8988T (cell line): ENCODE data around the gene NDUFA9.

ENCODE experiments used
- DNase-seq: peaks from one replicate; pipeline ENCODE4 v3.0.0; 2011

Gene NDUFA9

DNA sequence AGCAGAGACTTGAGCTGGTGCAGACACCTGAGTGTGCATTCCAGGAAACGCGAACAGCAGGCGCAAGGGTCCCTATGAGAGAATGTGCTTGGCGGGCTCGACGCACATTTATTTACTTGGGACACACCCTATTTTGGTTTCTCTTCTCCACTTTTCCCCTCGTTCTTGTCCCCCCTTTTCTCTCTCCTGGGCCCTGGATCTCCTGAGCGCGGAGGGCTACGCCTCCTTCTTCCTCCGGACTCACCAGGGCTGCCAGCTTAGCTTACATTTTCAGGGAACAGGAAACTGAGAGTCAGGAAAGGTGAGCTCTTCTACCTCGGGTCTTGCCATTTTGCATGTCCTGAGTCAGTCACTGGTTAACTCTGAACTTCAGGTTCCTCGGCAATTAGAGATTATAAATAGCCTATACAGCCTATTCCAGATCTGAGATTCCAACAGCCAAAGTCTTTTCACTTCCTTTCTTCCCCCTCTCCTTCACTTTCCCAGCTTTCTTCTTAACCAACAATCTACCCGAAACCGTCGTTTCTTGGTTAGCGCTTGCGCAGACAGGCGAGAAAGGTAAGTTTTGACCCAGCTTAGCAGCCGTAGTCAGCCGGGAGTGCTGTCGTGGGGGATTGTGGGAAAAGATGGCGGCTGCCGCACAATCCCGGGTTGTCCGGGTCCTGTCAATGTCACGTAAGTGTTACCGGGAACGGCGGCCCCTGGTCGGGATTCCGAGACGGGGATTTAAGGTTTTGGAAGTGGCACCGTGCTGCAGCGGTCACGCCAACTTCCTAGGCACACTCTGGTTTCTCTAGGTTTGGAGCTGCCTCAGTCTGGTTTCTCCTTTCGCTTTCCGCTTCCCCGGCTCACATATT is at the start of gene NDUFA9, which contains the start of gene AKAP3:
TSS of gene NDUFA9 (plus strand) at position 614 of the 857 bp plus-strand sequence. CDS start at position 627, 13 bp downstream.
TSS of gene AKAP3 (minus strand) at position 551 of the 857 bp plus-strand sequence. CDS start 10,855 bp downstream, outside the sequence.
- DNase-seq: peak; percentile 14

DNA sequence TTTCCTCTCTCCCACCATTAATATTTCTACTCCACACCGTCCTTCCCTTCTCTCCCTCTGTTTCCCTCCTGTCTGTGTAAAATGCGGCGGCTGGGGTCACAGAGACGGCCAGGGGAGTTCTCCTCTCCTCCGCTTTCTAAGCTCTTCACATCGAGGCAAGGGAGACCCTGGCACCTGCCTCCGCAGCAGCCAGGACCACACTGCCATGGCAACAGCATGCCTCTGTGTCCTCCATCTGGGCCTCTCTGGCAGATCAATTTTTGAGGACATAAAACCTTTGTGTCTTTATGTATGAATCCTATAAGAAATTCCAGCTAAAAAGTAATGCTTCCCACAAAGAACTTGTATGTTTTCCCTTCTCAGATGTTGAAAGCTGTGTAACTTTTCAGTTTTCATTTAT is 45.5 kb upstream of the NDUFA9 start:
- no peak for DNase-seq

DNA sequence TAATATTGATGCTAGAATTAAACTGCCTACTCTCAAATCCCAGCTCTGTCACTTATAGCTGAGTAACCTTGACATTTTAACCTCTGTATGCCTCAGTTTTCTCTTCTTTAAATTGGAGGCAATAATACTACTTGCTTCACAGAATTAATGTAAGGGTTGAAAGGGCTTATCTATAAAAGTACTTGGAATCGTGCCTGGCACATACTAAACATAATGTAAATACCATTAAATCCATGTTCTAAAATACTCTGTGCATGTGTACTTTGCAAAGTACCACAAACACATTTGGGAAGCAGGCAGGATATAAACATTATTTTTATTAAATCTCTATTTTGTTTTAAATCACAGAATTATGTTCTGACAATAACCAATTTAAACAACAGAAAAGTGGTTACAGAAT is 45.0 kb upstream of the NDUFA9 start:
- no peak for DNase-seq

DNA sequence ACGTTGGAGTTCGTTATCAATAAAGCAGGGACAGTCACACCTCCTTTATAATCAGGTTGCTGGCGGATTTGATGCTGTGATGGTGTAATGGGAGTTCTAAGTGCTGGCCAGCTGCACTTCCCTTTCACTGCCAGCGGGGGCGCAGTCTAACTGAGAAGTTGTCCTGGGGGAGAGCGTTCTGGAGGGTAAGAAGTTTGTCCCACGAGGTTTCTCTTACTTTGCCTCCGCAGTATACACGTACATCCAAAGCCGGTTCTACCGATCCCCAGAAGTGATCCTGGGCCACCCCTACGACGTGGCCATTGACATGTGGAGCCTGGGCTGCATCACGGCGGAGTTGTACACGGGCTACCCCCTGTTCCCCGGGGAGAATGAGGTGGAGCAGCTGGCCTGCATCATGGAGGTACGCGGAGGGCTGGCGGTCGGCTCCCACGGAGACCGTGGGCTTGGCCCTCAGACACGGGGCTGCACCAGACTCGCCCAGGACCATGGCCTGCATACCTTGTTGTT is 44.2 kb upstream of the NDUFA9 start:
- peak; percentile 27 for DNase-seq

DNA sequence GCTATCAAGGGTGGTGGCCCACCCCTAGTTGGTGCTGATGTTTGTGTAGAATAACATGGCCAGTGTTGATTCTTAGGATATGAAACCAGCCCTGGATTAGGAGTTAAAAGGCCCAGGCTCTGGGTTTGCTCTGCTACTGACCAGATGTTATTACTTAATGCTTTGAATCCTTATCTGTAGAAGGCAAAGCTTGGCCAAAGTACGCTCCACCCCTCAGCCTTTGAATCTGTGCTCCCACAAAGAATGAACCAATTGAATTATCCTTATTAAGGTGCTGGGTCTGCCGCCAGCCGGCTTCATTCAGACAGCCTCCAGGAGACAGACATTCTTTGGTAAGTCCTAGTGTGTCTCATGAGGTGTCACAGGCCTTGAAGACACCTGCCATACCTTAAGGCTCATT is 41.9 kb upstream of the NDUFA9 start:
- DNase-seq: no peak

DNA sequence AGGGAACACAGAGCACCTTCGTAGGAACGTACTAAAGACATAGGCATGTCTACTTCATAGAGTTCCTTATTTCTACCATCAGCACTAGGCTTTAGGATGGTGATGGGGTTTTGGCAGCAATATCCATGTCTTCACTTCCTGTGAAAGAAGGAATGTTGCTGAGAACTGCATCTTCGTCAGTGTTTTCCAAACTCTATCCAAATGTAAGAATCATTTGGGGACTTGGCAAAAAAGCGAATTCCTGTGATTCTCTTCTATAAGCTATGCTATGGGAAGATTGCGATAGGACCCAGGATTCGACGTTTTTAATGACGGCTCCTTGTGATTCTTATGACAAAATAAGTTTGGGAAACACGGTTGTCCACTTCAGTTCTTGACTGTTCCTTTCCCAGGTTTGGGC is 39.8 kb upstream of the NDUFA9 start:
- no peak for DNase-seq

DNA sequence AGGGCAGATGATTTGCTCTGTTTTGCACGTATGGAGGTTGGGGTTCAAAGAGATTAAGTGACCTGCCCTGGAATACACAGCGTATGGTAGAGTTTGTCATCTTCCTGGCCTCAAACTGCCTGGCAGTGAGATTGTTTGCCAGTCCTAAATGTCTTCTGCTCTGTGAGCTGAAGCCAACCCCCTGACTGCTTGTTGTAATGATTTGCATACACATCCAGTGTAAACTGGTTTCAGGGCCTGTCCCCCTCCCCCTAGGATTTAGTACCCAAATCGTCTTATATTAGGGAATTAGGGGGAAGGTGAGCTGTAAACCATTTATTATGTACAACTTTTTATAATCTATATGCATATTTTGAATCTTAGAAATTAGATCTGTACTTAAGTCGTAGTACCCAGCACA is 38.4 kb upstream of the NDUFA9 start:
- no peak for DNase-seq

DNA sequence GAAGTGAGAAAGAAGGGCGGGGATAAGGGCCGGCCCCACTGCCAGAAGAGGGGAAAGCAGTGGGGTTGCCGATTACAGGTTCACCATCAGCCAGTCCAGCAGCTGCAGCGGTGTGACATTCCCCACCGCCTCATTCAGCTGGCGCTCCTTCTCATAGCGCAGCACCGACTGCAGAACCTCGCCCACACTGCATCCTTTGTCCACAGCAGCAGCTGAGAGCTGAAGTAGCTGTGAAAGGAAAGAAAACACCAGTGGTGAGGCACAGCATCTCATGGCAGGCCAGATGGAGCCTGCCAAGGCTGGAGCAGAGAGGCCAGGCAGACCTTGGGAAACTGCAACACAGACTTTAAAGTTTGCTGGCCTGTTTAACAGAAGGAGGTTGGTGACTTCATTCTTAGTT is 33.2 kb upstream of the NDUFA9 start:
- DNase-seq: no peak

DNA sequence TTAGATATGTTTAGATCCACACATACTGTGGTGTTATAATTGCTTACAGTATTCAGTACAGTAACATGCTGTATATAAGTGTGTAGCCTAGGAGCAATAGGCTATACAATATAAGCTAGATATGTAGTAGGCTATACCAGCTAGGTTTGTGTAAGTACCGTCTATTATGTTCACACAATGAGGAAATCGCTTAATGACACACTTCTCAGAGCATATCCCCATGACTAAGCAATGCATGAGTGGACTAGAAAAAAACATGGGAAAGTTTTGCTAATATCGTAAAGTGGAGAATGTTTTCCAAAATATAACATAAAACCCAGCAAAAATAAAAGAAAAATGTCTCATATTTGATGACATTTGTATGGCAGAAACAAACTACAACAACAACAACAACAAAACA is 27.4 kb upstream of the NDUFA9 start:
- no peak for DNase-seq

DNA sequence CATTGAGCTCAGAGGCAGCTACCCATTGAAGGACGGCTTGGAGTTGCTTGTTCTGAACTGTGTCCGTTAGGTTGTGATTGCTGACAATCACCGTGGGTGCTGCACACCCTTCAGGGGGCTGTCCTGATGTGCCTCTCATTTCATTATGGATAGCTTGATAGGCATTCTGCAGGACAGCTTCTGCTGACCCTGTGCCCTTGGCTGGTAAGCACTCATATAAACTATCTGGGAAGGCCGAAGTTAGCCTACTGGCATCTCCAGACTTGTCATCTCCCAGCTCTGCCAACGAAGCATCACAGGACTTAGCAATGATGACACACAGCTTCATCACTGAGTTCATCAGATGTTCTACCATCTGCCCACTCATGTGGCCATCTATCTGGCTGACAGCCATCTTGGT is 22.4 kb upstream of the NDUFA9 start:
- DNase-seq: no peak

DNA sequence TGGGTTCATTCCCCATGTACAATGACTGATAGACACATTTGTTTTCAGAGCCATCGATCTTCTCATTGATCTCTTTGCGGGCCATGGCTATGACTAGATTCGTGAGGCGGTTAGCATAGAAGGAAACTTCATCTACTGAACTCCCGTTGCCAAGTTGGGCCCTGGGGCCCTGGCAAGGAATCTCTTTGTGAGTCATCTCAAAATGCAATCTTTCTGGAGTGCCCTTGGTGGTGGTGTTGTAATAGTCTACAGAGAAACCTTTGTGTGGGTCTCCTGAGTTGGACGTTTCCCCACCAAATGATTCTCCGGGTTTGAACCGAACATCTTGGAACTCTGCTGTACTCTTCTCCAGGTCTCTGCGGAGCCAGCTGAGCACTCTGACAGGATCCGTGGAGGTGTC is 20.5 kb upstream of the NDUFA9 start:
- no peak for DNase-seq

DNA sequence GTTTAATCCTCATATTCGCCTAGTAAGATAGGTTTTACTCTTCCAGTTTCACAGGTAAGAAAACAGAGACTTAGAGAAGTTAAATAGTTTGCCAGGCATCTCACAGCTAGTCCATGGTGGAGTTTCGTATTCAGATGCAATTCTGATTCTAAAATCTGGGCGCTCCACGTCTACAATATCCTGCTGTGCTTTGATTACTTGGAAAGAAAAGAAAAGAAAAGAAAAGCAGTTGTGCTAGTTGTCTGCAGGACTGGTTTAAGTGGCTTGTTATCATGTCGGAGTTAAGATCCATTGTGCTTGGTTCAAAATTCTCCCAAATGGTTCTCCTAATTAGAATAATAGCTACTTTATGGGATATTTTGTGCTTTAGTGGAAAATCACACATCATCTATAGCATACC is 18.7 kb upstream of the NDUFA9 start:
- DNase-seq: no peak

DNA sequence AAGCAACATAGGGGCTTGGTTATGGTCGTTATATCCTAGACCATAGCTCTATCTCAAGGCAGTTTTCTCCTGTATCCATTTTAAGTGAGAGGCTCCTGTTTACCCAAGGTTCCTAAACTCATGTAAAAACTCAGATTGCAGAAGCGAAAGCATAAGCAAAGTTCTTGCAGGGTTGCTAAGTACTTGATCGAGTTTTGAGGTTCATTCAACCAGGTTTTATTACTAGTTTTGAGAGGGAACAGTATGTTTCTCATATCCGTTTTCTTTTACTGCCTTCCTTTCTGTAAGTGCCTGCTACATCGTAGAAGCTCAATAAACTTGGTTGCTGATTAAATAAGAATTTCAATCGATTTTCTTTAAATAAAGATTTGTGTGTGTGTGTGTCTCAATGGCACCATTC is 5.2 kb upstream of the NDUFA9 start:
- DNase-seq: no peak

DNA sequence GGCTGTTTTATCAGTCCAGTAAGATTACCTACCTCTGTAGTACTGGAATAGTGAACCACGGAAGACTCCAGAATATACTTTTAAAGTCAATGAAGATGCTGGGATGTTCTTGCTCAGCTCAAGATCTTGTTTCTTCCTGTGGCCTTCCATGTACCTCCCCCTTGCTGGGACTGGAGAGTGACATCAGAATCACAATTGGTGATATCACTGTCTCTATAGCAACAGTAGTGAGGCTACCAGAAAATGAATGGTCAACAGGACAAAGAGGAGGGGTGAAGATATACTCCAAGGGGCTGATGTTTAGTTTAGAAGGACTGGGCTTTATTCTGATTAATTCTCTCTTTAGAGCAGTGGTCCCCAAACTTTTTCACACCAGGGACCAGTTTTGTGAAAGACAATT is 3.9 kb upstream of the NDUFA9 start:
- no peak for DNase-seq

DNA sequence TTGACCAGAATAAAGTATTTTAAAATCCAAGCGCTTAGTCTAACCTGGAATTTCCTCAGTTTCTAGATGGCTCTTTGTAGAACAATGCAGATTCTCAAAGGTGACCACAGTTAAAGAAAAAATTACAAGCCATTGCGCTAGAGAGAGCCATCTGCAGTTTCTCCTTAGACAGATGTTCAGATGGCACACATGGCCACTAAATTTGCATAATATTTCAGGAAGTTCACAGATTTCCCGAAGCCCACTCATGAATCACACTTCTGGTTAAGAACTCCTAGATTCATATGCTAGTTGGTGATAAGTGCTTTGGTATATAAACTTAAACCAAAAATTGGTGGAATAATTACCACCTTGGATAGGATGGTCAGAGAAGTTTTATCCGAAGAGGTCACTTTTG is 812 bp upstream of the NDUFA9 start:
- no peak for DNase-seq

DNA sequence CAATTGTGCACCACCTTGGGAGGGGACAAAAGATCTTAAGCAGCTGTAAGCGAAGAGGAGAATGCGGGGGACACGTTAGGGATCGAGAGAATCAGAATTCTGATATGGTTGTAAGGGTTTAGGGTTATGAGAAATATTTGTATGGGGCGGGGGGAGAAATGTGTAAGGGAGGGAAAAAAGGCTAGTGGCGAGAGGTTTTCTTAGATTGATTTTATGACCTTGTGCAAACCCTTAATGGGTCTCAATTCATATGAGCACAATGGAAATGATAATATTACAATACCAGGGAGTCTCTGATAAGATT is 396 bp downstream of the NDUFA9 start:
- no peak for DNase-seq

DNA sequence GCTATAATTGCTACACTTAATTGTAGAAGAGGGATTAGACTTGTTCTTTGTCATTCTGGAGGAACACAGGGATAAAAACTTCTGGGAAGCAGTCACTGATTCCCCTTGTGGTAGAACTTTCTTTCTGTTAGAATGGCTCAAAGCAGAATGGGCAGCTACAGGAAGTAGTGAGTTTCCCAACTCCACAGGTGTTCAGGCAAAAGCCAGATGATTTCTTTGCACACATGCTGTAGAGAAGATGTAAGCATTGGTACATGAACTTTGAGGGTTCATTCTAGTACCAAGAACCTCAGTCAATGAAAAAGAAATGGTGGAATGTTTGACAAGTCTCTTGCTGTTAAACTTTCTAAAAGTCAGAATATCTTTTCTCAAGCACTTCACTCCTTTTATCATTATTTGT is 4.3 kb downstream of the NDUFA9 start:
- DNase-seq: no peak

DNA sequence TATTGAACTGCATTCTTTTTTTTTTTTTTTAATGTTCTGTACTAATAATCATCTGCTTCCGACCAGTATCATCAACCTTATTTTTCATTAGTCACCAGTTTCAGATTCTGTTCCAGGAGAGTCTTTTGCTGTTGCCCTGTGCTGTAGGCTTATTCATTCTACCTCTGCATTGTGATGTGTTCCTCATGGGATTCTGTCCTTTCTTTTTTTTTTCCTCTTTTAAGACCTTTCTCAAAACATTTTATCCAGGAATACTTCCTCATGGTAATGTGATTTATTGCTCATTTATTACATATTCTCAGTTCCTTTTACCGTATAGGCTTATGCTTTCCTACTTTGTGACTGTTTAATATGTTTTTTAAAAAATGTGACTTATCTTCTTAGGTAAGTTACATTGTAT is 4.8 kb downstream of the NDUFA9 start:
- DNase-seq: no peak

DNA sequence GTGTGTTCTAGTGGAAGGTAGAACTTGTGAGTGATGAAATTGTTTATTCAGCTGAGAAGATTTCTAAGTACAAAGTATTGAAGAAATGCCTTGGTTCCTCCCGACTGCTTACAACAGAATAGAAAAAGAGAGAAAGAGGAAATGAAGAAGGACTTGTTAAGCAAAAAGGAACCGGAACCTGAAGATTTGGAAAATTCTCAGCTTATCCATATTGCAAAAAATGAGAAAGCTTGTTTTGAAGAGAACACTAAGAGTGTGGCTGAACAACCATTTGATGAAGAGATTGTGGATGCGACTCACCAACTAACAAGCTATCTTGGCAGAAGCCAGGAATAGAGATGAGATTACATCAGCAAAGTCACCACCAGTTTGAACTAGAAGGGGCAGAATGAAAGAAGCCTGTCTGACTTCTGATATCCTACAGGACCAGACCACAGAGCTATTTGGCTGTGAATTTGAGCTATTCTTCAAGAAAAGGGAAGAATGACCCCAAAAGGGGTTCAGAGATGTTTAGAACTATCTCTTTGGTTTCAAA is 15.1 kb downstream of the NDUFA9 start:
- no peak for DNase-seq

DNA sequence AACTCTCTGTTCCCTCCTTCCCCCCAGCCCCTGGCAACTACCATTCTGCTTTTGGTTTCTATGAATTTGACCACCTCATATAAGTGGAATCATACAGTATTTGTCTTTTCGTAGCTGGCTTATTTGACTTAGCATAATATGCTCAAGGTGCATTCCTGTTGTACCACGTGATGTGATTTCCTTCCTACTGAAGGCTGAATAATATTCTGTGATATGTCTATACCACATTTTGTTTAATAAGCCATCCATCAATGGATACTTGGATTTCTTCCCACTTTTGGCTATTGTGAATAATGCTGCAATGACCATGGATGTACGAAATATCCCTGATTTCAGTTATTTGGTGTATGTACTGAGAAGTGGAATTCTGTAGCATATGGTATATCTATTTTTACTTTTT is 16.3 kb downstream of the NDUFA9 start:
- DNase-seq: no peak

DNA sequence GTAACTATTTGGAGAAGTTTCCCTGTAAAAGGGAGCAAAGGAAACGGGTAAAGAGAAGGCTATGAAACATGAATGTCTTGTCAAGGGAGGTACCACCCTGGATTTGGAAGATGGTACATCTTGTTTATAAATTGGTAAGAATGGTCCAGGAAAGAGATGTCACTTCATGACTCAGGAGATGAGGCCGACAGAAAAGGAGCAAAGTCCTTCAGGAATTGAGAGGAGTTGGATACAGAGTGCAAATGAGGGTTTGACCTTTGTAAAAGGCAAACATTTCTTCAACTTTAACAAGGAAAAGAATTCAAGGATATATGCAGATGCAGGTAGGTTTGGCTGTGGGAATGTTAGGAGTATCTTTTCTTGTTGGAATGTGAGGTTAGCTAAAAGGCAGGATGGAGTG is 30.8 kb downstream of the NDUFA9 start:
- no peak for DNase-seq

DNA sequence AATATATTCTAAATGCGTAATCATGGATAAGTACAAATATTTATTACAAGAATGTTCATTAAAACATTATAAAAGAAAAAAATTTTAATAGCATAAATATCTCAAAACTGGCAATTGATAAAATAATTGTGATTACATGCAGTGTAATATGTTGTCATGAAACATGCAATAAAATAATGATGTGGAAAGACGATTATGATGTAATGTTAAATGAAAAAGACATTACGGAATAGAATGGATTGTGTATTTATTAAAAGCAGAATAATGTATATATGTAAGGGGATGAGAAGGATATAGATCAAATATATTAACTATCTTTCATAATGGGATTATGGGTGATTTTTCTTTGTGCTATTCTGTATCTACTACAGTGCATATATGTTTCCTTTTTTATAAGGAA is 32.8 kb downstream of the NDUFA9 start:
- no peak for DNase-seq

DNA sequence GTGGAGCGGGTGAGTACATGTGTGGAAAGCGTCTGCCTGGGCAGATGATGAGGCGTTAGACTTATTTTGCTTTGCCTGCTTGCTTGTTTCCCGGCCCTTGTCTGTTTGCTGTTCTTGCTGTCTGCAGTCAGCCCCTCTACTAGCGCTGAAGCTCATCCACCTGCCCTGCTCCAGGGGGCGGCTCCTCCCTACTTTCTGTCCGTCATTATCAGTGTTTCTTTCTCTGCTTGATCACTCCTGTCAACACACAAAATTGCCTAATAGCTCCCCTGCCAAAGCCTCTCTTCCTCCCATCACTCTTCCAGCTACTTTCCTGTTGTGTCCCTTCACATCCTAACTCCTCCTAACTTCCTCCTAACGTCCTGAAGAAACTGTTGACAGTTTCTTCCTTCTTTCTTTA is 36.4 kb downstream of the NDUFA9 start:
- no peak for DNase-seq

DNA sequence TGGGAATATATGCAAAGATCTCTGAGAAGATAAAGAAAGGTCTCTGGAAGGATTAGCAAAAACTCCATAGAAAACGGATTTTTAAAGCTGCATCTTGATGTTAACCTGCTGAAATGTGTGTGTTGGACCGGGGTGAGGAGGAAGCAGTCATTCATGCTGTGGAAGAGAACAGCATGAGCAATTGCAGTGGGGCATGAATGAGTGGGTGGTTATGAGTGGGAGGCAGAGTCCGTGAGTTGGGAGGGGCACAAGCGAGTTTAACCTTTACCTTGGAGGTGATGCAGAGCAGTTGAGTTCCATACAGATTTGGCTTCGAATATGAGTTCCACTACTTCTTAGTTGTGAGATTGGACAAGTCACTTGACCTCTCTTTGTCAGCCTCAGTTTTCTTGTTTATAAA is 41.8 kb downstream of the NDUFA9 start:
- no peak for DNase-seq
